Esophagus muscularis mucosa (tissue), 4 donors: ENCODE results near the gene PIGL. TPM values are rescaled to one million over a fixed set of nuclear protein-coding genes. Genes with fewer than 3 reads are reported as not detected.

Experiments used
- DNase-seq: peaks from one replicate; pipeline ENCODE4 v3.0.0-alpha.2; 2017; ENCODE audit errors: extremely low spot score
- H3K27ac ChIP-seq, 4 donors: fragments of 200-600 bp; sonication (generic); replicated peaks in 1 of 4; 1 replicate in 3 of 4; 2 replicates in 1 of 4; pipeline ENCODE4 v1.5.1; 2016 to 2019; ENCODE audit warnings: mild to moderate bottlenecking in 1 of 4
- H3K27me3 ChIP-seq, 4 donors: fragments of 200-600 bp; sonication (generic); one replicate each; pipeline versions ENCODE4 v1.5.1 to v1.6.0; 2016 to 2019
- H3K36me3 ChIP-seq, 4 donors: fragments of 200-600 bp; sonication (generic); one replicate each; pipeline ENCODE4 v1.5.1; 2016 to 2019
- H3K4me1 ChIP-seq, 4 donors: fragments of 200-600 bp; sonication (generic); one replicate each; pipeline ENCODE4 v1.5.1; 2016 to 2019
- H3K4me3 ChIP-seq, 4 donors: fragments of 200-600 bp; sonication (generic); 1 replicate in 2 of 4; 2 replicates in 2 of 4; pipeline ENCODE4 v1.5.1; 2016 to 2019; ENCODE audit warnings: mild to moderate bottlenecking in 4 of 4, moderate library complexity in 1 of 4
- H3K9me3 ChIP-seq, 4 donors: fragments of 200-600 bp; sonication (generic); 1 replicate in 3 of 4; 2 replicates in 1 of 4; pipeline ENCODE4 v1.5.1; 2016 to 2019
- CTCF ChIP-seq, 3 experiments: fragments of 200-600 bp in 2 of 3; fragments of 450-650 bp in 1 of 3; sonication (generic) in 2 of 3; IDR thresholded peaks; one replicate each; pipeline ENCODE4 v1.5.1; 2017 to 2019; ENCODE audit warnings: antibody characterized with exemption in 3 of 3, mild to moderate bottlenecking in 2 of 3, moderate library complexity in 1 of 3
- EP300 ChIP-seq: sonication (generic); formaldehyde crosslinking; IDR thresholded peaks from one replicate; pipeline ENCODE4 v1.6.1; 2017; ENCODE audit warnings: antibody characterized with exemption
- POLR2A ChIP-seq: fragments of 450-650 bp; IDR thresholded peaks from one replicate; pipeline ENCODE4 v1.6.1; 2017; ENCODE audit warnings: antibody characterized with exemption, moderate library complexity, mild to moderate bottlenecking, low read depth
- POLR2AphosphoS5 ChIP-seq, 2 donors: sonication (generic); formaldehyde crosslinking; IDR thresholded peaks; one replicate each; pipeline ENCODE4 v1.6.1; 2017; ENCODE audit warnings: antibody characterized with exemption in 2 of 2
- WGBS: methylation state at CpG from one replicate; pipeline ENCODE4 v1.1.5; 2018; 5-methylcytosine and 5-hydroxymethylcytosine counted together
- intact Hi-C: fragments of 100-400 bp; cut with DNase I; formaldehyde crosslinking; loops from one replicate; pipeline ENCODE4 v1.15.1; 2023
- total RNA-seq, 4 donors: library from RNA; depleted of rRNA; stranded (reverse); fragments of >200 nt; gene quantifications; one replicate each; pipeline versions ENCODE4 v1.1.0 to v1.2.1, GENCODE V29; 2016

Gene PIGL
- total RNA-seq, 4 donors from 2014 or later, result 10.0 to 21.7 (median 16.5) TPM

GRCh38 chr17:16343569-16343968 is 126.6 kb downstream of the PIGL start:
- Histone ChIP-seq H3K27ac (no peak overlapping the region), H3K27me3 (no peaks in the 10 kb centered on the region), H3K4me3 (no peak overlapping the region), H3K36me3 (peaks cover 0 to 46% (median 25%) of the 10 kb centered on the region in 4 donors), H3K4me1 (no peaks in the 10 kb centered on the region), H3K9me3 (no peaks in the 10 kb centered on the region)
- 89% methylated on average over 3 of the region's 3 CpGs for WGBS
- intact Hi-C loops, result no loop called here
- no peak for DNase-seq
- no peak for TF ChIP-seq POLR2AphosphoS5 (IDR thresholded peaks at IDR 0.05)
- TF ChIP-seq CTCF (IDR thresholded peaks at IDR 0.05), result no peak

GRCh38 chr17:16345565-16345964 is 128.6 kb downstream of the PIGL start:
- H3K27ac ChIP-seq, result no peak overlapping the region
- DNase-seq, result no peak
- no peaks in the 10 kb centered on the region for H3K4me1 ChIP-seq
- no peak for TF ChIP-seq POLR2AphosphoS5 (IDR thresholded peaks at IDR 0.05)
- no peak for TF ChIP-seq CTCF (IDR thresholded peaks at IDR 0.05)
- TF ChIP-seq POLR2A, result no peak
- no peak for TF ChIP-seq EP300
- intact Hi-C loops, result no loop called here
- no peaks in the 10 kb centered on the region for H3K27me3 ChIP-seq
- 81% methylated on average over 5 of the region's 5 CpGs for WGBS
- H3K9me3 ChIP-seq, result no peaks in the 10 kb centered on the region
- H3K4me3 ChIP-seq, result no peak overlapping the region
- peaks cover 0 to 58% (median 32%) of the 10 kb centered on the region in 4 donors for H3K36me3 ChIP-seq

- TF ChIP-seq CTCF (IDR thresholded peaks at IDR 0.05) (no peak), EP300 (no peak), POLR2A (no peak), POLR2AphosphoS5 (IDR thresholded peaks at IDR 0.05) (no peak)
- intact Hi-C loops, result no loop called here
- H3K27ac ChIP-seq, result no peak overlapping the region
- H3K36me3 ChIP-seq, result peaks cover 0 to 58% (median 32%) of the 10 kb centered on the region in 4 donors
- no peak overlapping the region for H3K4me3 ChIP-seq
- DNase-seq, result no peak
- 93% methylated on average over 6 of the region's 6 CpGs for WGBS
- H3K9me3 ChIP-seq, result no peaks in the 10 kb centered on the region
- H3K4me1 ChIP-seq, result peaks cover 0 to 4% (median 2%) of the 10 kb centered on the region in 4 donors
- no peaks in the 10 kb centered on the region for H3K27me3 ChIP-seq
These were observed 129.8 kb downstream of the PIGL start for GRCh38 chr17:16346721-16347271.

GRCh38 chr17:16348586-16348985 is 131.6 kb downstream of the PIGL start:
- Histone ChIP-seq H3K4me3 (no peak overlapping the region), H3K9me3 (no peaks in the 10 kb centered on the region), H3K4me1 (peaks cover 9 to 19% (median 16%) of the 10 kb centered on the region in 4 donors), H3K36me3 (peaks cover 0 to 42% (median 20%) of the 10 kb centered on the region in 4 donors), H3K27me3 (no peaks in the 10 kb centered on the region), H3K27ac (no peak overlapping the region)
- WGBS, result 94% methylated on average over 5 of the region's 6 CpGs
- DNase-seq, result no peak
- TF ChIP-seq EP300 (no peak), POLR2A (no peak), CTCF (IDR thresholded peaks at IDR 0.05) (no peak), POLR2AphosphoS5 (IDR thresholded peaks at IDR 0.05) (no peak)
- intact Hi-C loops, result no loop called here

- Histone ChIP-seq H3K27ac (no peak overlapping the region), H3K9me3 (no peaks in the 10 kb centered on the region), H3K4me3 (no peak overlapping the region), H3K27me3 (no peaks in the 10 kb centered on the region), H3K4me1 (peaks cover 9 to 24% (median 20%) of the 10 kb centered on the region in 4 donors), H3K36me3 (peaks cover 0 to 33% (median 13%) of the 10 kb centered on the region in 4 donors)
- TF ChIP-seq EP300, result no peak
- TF ChIP-seq POLR2A, result no peak
- no peak for TF ChIP-seq CTCF (IDR thresholded peaks at IDR 0.05)
- no peak for TF ChIP-seq POLR2AphosphoS5 (IDR thresholded peaks at IDR 0.05)
- DNase-seq, result no peak
- 90% methylated on average over 5 of the region's 5 CpGs for WGBS
- intact Hi-C loops, result no loop called here
These were observed 132.4 kb downstream of the PIGL start for GRCh38 chr17:16349431-16349830.
